Measurements from ENCODE around the gene INTS6.

DNA sequence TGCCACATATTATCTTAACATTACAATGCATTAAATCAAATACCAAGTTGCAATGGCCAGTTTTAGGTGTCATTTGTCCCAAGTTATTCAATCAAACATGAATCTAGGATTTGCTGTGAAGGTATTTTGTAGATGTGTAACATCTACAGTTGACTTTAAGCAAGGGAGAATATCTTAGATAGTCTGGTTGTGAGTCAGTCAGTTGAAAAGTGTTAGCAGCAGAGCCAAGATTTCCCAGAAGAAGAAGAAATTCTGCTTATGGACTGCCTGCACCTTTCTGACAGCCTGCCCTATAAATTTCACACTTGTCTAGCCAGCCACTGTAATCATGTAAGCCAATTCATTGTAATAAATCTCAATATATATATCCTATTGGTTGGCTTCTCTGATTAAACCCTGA, 41.3 kb upstream of the INTS6 start:
- TF ChIP-seq CTCF (IDR thresholded peaks at IDR 0.05; ENCODE audit: low read depth, low read length, poor library complexity, severe bottlenecking) (no peak), EZH2phosphoT487 (IDR thresholded peaks at IDR 0.05; ENCODE audit: borderline replicate concordance, low read length) (no peak)
